CD8-positive, alpha-beta memory T cell (primary cell): ENCODE results near the gene KCTD5. TPM values are rescaled to one million over a fixed set of nuclear protein-coding genes. Genes with fewer than 3 reads are reported as not detected.
"Not testable (repeated sequence)": the region's sequence is repeated elsewhere in the genome, so short reads cannot be mapped to it uniquely, and the experiment has no call there.

ENCODE experiments used
- CTCF ChIA-PET: fragments of 350-600 bp; sonication (Branson Sonifier 250); formaldehyde crosslinking; loops from one replicate; lab custom pipeline; 2021; ENCODE audit warnings: antibody characterized with exemption; lab: Charles Lee
- POLR2A ChIA-PET: fragments of 350-600 bp; sonication (Branson Sonifier 250); formaldehyde crosslinking; loops from one replicate; lab custom pipeline; 2021; ENCODE audit warnings: antibody characterized with exemption; lab: Charles Lee
- DNase-seq, 5 donors: peaks; one replicate each; pipeline versions ENCODE4 v3.0.0 to v3.0.0-alpha.2; 2020 to 2022; ENCODE audit warnings: mixed read lengths in 1 of 5
- H3K27ac ChIP-seq: one replicate; pipeline ENCODE4 v1.7.0; 2013; ENCODE audit warnings: low read depth, mild to moderate bottlenecking, low read length, moderate library complexity
- H3K27me3 ChIP-seq: 2 replicates; pipeline ENCODE4 v1.7.0; 2013; ENCODE audit warnings: low read length, mild to moderate bottlenecking; ENCODE audit not compliant: insufficient read depth, poor library complexity, severe bottlenecking
- H3K36me3 ChIP-seq: 2 replicates; pipeline ENCODE4 v1.7.0; 2013; ENCODE audit warnings: mild to moderate bottlenecking, low read length, moderate library complexity; ENCODE audit not compliant: insufficient read depth
- H3K4me1 ChIP-seq: 2 replicates; pipeline ENCODE4 v1.7.0; 2013; ENCODE audit warnings: mild to moderate bottlenecking, low read length, moderate library complexity; ENCODE audit not compliant: insufficient read depth
- H3K4me3 ChIP-seq: 2 replicates; pipeline ENCODE4 v1.7.0; 2013; ENCODE audit warnings: mild to moderate bottlenecking, low read length
- H3K9me3 ChIP-seq: 2 replicates; pipeline ENCODE4 v1.7.0; 2013; ENCODE audit warnings: mild to moderate bottlenecking, low read length
- H3K27ac Mint-ChIP-seq, 8 donors: one replicate each; pipeline ENCODE4 v1.8.0; 2020 to 2021; ENCODE audit warnings: mixed read lengths in 8 of 8, mild to moderate bottlenecking in 6 of 8, inconsistent platforms in 3 of 8, moderate library complexity in 3 of 8
- H3K27me3 Mint-ChIP-seq, 2 donors: one replicate each; pipeline ENCODE4 v1.8.0; 2020 to 2021; ENCODE audit warnings: mixed read lengths in 2 of 2, mild to moderate bottlenecking in 1 of 2, moderate library complexity in 1 of 2
- H3K36me3 Mint-ChIP-seq, 3 donors: one replicate each; pipeline ENCODE4 v1.8.0; 2020 to 2021; ENCODE audit warnings: mixed read lengths in 3 of 3, inconsistent platforms in 1 of 3, mild to moderate bottlenecking in 1 of 3
- H3K4me1 Mint-ChIP-seq, 3 donors: one replicate each; pipeline ENCODE4 v1.8.0; 2020 to 2021; ENCODE audit warnings: mixed read lengths in 3 of 3, inconsistent platforms in 1 of 3, mild to moderate bottlenecking in 1 of 3
- H3K4me3 Mint-ChIP-seq, 7 donors: one replicate each; pipeline ENCODE4 v1.8.0; 2020 to 2021; ENCODE audit warnings: mixed read lengths in 7 of 7, mild to moderate bottlenecking in 6 of 7, moderate library complexity in 4 of 7, inconsistent platforms in 2 of 7
- H3K9me3 Mint-ChIP-seq, 5 donors: one replicate each; pipeline ENCODE4 v1.8.0; 2020 to 2022; ENCODE audit warnings: mixed read lengths in 5 of 5, mild to moderate bottlenecking in 3 of 5, moderate library complexity in 2 of 5, inconsistent platforms in 1 of 5
- polyA plus RNA-seq: library from polyadenylated mRNA; unstranded; fragments of 300-500 nt; fragmentation: Illumina TruSeq; gene quantifications from one replicate; pipeline ENCODE4 v1.2.3, GENCODE V29; 2021
- total RNA-seq, 2 experiments: library from RNA; stranded (reverse); gene quantifications; one replicate each; pipeline ENCODE4 v1.2.3, GENCODE V29; 2021

KCTD5 gene
- total and polyA plus RNA-seq, 3 experiments from 2014 or later: 21.2 to 50.5 (median 49.7) TPM

DNA sequence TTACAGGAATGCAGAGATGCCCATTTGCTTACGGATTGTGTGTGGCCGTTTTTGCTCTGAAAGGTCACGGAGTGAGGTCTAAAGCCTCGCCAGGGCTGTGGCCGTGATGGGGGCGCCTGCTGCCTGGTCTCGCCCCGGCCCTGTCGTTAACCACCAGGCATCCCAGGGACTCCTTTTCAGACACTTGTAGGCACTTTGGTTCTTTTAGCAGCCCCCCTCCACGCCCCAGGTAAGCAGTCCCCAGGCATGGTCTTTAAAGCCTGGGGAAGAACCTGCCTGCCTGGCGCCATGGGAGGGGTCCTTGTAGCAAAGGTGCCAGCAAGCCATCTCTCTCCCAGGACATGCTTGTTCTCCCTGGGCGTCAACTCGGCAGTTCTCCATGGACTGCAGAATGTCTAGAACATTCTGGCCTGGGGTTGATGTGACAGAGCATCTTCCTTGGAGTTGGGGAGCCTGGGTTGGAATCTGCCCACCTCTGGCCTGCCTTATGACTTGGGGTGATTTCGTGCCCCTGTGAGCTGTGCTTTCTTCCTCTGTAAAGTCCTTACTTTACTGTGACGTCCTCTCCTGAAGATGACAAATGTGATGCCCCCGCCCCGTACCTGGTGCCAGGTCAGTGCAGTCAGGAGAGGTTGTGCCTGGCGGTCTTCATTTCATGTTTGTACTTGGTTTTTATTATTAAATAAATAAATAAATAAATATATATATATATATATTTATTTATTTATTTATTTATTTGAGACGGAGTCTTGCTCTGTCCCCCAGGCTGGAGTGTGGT is 5.4 kb downstream of the KCTD5 start:
- peaks cover 18% of the 10 kb centered on the region for H3K4me1 ChIP-seq
- DNase-seq: no peak
- no peaks in the 10 kb centered on the region for H3K27me3 ChIP-seq
- no peaks in the 10 kb centered on the region for H3K9me3 ChIP-seq
- peaks cover 23 to 34% (median 24%) of the 10 kb centered on the region in 3 donors for H3K4me1 Mint-ChIP-seq
- H3K4me3 ChIP-seq: no peak overlapping the region
- H3K27me3 Mint-ChIP-seq: no peaks in the 10 kb centered on the region
- H3K36me3 ChIP-seq: no peaks in the 10 kb centered on the region
- ChIA-PET CTCF (interaction anchor here (0.6 kb wide), 1 partner anchor 318 kb away, joined by 4 read pairs; no protein-coding TSS in a partner anchor), POLR2A (no interaction called here)
- no peak overlapping the region for H3K27ac ChIP-seq
- H3K9me3 Mint-ChIP-seq: no peaks in the 10 kb centered on the region
- H3K27ac Mint-ChIP-seq: peak overlapping the region; percentile 58 to 97 (median 90)
- H3K36me3 Mint-ChIP-seq: peaks cover 0 to 18% (median 1%) of the 10 kb centered on the region in 3 donors
- H3K4me3 Mint-ChIP-seq: peak overlapping the region; percentile 67 to 88 (median 70)

DNA sequence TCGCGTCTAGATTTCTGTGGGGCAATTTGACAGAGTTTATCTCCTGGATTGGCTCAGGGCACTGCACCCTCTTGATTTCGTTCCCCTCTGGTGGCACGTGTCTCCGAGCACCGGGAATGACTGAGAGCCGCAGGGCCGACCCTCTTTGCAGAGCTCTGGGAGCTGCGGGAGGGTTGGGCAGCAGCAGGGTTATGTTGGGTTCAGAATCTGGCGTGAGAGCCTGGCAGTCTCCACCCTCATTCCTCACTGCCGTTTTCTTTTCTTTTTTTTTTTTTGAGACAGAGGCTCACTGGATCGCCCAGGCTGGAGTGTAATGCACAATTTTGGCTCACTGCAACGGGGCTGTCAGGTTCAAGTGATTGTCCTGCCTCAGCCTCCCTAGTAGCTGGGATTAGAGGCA is 7.1 kb downstream of the KCTD5 start:
- H3K9me3 ChIP-seq, H3K27ac ChIP-seq, H3K9me3 Mint-ChIP-seq, H3K4me3 ChIP-seq, POLR2A ChIA-PET, H3K27ac Mint-ChIP-seq, H3K27me3 ChIP-seq, CTCF ChIA-PET, H3K36me3 ChIP-seq, DNase-seq, H3K4me3 Mint-ChIP-seq, H3K27me3 Mint-ChIP-seq: not testable (repeated sequence)
- peaks cover 18 to 33% (median 23%) of the 10 kb centered on the region in 3 donors for H3K4me1 Mint-ChIP-seq
- peaks cover 13% of the 10 kb centered on the region for H3K4me1 ChIP-seq
- H3K36me3 Mint-ChIP-seq: peaks cover 0 to 20% (median 1%) of the 10 kb centered on the region in 3 donors

DNA sequence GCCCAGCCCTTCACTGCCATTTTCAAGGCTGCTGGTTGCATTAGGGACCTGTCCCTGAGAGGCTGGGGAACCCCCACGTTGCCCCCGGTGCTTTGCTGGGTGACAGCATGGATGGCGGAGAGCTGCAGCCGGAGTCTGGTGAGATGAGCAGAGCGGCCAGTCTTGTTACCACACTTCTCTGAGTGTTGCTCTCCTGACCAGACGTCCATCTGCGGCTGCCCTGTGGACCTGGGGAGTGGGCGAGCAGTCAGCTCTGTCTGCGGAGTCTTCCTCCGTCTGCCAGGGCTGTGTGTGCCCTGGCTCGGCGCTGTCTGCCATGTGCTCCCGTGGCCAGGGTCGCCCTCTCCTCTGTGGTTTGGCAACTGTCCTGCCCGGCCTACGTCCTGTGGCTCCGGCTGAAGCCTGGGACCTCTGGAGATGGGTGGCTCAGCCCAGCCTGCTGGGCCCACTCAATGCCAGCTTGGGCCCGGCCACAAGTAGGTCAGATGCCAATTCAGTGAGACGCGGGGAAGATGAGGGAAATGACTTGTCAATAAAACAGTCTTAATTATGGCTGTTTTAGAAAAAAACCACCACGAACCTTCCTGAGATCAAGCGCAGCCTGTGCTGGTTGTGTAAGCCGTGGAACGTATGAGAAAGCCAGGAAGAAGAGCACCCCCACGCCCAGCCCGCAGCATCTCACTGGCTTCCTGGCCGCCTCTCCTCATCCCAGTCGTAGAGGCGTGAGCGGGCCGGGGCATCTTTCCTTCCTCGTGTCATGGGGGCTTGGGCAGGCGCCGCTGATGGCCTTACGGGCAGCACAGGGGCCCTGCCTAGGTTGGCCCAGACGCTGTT is 7.9 kb downstream of the KCTD5 start:
- Histone ChIP-seq H3K27ac (no peak overlapping the region), H3K4me3 (no peak overlapping the region), H3K9me3 (no peaks in the 10 kb centered on the region), H3K4me1 (peaks cover 13% of the 10 kb centered on the region), H3K36me3 (no peaks in the 10 kb centered on the region), H3K27me3 (no peaks in the 10 kb centered on the region)
- POLR2A ChIA-PET: no interaction called here
- no peak for DNase-seq
- Mint-ChIP-seq H3K36me3 (peaks cover 0 to 20% (median 1%) of the 10 kb centered on the region in 3 donors), H3K4me1 (peaks cover 14 to 29% (median 20%) of the 10 kb centered on the region in 3 donors), H3K27ac (no peak overlapping the region), H3K4me3 (no peak overlapping the region), H3K9me3 (no peaks in the 10 kb centered on the region), H3K27me3 (no peaks in the 10 kb centered on the region)
- CTCF ChIA-PET: no interaction called here

DNA sequence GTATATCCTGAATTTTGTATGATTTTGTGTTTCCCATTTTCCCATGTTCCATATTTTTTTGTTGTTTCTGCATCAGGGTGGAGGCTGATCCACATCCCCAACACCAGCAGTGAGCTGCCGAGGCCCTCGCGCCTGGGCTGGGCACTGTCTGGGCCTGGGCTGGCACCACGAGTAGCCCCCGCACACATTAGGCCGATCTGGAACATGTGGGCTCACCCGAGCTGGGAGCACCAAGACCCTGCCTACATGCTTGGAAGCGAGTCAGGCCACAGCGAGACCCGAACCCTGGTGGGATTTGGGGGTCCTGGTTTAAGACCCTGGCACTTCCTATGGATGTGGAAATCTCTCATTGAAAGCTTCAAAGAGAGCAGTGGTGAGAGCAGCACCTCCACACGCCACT is 8.5 kb downstream of the KCTD5 start:
- Histone ChIP-seq H3K36me3 (no peaks in the 10 kb centered on the region), H3K4me3 (no peak overlapping the region), H3K27ac (no peak overlapping the region), H3K27me3 (no peaks in the 10 kb centered on the region), H3K9me3 (no peaks in the 10 kb centered on the region), H3K4me1 (peaks cover 13% of the 10 kb centered on the region)
- peaks cover 14 to 26% (median 19%) of the 10 kb centered on the region in 3 donors for H3K4me1 Mint-ChIP-seq
- no peaks in the 10 kb centered on the region for H3K9me3 Mint-ChIP-seq
- DNase-seq: no peak
- H3K4me3 Mint-ChIP-seq: no peak overlapping the region
- H3K36me3 Mint-ChIP-seq: peaks cover 0 to 20% (median 1%) of the 10 kb centered on the region in 3 donors
- peak overlapping the region in 1 of 8 donors; percentile 61 for H3K27ac Mint-ChIP-seq
- ChIA-PET POLR2A (no interaction called here), CTCF (no interaction called here)
- H3K27me3 Mint-ChIP-seq: no peaks in the 10 kb centered on the region

DNA sequence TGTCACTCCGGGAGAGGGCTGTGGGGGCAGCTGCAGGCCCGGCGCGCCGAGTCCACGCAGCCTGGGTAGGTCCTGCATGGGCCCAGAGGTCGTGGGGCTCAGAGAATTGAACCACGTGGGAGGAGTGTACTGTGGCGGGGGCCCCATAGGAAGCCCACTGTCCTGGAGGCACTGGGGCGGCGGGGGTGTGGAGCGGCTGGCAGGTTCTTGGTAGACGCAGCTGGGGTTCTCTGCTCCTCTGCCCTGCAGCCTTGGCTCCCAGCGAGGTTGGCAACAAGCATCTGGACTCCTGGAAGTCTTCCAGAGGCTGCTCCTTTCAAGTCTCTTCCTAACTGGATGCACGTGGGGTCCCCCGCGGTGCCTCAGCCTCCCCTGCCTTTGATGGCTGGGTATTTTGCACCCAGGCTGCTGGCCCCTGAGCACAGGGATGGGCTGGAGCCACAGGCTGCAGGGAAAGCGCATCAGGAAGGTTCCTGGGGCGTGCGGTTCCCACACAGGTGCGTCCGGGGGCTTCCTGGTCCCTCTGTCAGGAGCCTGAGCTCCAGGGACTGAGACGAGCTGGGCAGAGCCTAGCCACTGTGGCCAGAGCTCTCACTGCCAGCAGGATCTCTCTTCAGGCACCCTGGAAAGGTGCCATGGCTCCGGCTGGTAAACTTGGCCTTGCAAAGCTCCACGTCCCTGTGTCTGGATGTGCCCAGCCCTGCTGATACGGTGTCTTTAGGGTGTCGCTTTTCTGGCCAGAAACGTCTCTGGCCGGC is 9.3 kb downstream of the KCTD5 start:
- no peaks in the 10 kb centered on the region for H3K36me3 ChIP-seq
- H3K9me3 ChIP-seq: no peaks in the 10 kb centered on the region
- Mint-ChIP-seq H3K36me3 (peaks cover 0 to 21% (median 1%) of the 10 kb centered on the region in 3 donors), H3K27ac (no peak overlapping the region), H3K4me3 (no peak overlapping the region), H3K4me1 (peaks cover 12 to 24% (median 18%) of the 10 kb centered on the region in 3 donors), H3K27me3 (no peaks in the 10 kb centered on the region), H3K9me3 (no peaks in the 10 kb centered on the region)
- H3K4me1 ChIP-seq: peaks cover 13% of the 10 kb centered on the region
- no peak for DNase-seq
- ChIA-PET CTCF (no interaction called here), POLR2A (no interaction called here)
- H3K27me3 ChIP-seq: no peaks in the 10 kb centered on the region
- H3K27ac ChIP-seq: no peak overlapping the region
- no peak overlapping the region for H3K4me3 ChIP-seq

DNA sequence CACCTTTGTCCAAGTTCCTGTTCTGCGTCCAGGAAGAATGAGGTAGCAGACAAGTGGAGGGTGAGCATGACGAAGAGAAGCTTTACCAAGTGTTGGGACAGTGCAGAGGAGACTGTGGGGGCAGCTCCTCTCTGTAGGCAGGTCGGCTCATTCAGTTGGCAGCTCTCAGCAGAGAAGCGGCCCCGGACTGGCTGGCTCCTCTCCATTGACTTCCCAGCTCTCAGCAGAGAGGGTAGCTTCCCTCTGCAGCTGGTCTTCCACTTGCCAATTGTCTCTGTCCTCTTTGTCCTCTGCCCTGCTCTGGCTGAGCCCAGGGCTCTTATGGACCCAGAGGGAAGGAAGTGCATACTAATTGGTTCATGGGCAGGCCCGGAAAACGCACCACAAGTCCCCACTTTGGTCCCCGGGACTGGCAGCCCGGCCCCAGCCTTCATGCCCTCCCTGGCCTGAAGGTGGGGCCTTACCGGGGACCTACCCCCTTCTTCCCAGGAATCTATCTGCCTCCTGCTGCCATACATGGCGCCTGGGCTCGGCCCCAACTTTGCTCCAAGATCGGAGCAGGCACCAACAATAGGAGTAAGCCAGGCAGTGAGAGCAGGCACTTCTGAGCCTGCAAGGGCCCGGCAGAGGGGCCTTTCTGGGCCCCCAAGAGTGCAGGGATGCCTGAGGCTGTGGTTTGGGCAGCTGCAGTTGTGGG is 10.1 kb downstream of the KCTD5 start:
- Mint-ChIP-seq H3K4me1 (peaks cover 5 to 17% (median 10%) of the 10 kb centered on the region in 3 donors), H3K27ac (no peak overlapping the region), H3K9me3 (no peaks in the 10 kb centered on the region), H3K27me3 (no peaks in the 10 kb centered on the region), H3K36me3 (peaks cover 0 to 29% (median 1%) of the 10 kb centered on the region in 3 donors), H3K4me3 (no peak overlapping the region)
- H3K4me1 ChIP-seq: peaks cover 5% of the 10 kb centered on the region
- no peak for DNase-seq
- no peaks in the 10 kb centered on the region for H3K9me3 ChIP-seq
- no peaks in the 10 kb centered on the region for H3K27me3 ChIP-seq
- no peak overlapping the region for H3K4me3 ChIP-seq
- peaks cover 4% of the 10 kb centered on the region for H3K36me3 ChIP-seq
- POLR2A ChIA-PET: no interaction called here
- H3K27ac ChIP-seq: no peak overlapping the region
- CTCF ChIA-PET: no interaction called here

DNA sequence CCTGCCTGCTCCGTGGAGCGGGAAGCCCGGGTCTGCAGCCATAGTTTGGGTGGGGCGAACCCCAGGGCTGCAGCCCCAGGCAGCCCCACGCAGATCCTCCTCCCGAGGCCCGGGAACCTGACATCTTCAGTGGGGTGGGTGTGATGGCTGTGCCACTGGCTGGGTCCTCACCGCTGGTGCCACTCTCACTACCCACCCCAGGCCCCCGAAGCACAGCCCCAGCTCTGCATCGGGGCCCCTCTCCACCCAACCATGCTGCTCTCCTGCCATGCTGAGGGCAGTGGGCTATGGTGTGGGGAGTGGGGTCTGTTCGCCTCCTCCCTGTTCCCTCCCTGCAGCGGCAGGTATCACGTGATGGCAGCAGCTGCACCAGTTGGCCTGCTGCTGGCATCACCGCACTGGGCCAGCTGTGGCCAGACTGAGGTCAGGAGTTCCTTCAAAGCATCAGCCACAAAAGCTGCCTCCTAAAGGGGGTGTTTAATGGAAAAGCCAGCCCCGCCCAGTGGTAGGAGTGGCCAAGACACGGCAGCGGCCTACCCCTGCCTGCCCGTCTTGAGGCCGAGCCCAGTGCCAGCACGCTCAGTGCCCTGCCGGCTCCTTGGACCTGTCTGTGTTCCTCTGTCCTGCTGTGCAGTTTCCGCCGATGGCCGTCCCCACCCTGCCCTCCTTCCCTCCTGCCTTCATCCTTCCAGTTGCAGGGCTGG is 10.8 kb downstream of the KCTD5 start:
- no peaks in the 10 kb centered on the region for H3K9me3 ChIP-seq
- CTCF ChIA-PET: no interaction called here
- H3K4me3 Mint-ChIP-seq: no peak overlapping the region
- no peaks in the 10 kb centered on the region for H3K27me3 Mint-ChIP-seq
- peaks cover 7% of the 10 kb centered on the region for H3K36me3 ChIP-seq
- peaks cover 0 to 10% (median 5%) of the 10 kb centered on the region in 3 donors for H3K4me1 Mint-ChIP-seq
- H3K9me3 Mint-ChIP-seq: no peaks in the 10 kb centered on the region
- no peaks in the 10 kb centered on the region for H3K27me3 ChIP-seq
- no peak overlapping the region for H3K4me3 ChIP-seq
- peak overlapping the region in 1 of 8 donors; percentile 84 for H3K27ac Mint-ChIP-seq
- no peak overlapping the region for H3K27ac ChIP-seq
- H3K4me1 ChIP-seq: no peaks in the 10 kb centered on the region
- DNase-seq: no peak
- peaks cover 0 to 36% (median 4%) of the 10 kb centered on the region in 3 donors for H3K36me3 Mint-ChIP-seq
- POLR2A ChIA-PET: no interaction called here
